A204.1 (cell line): ENCODE data around the gene POR.
"Not testable (repeated sequence)": the region's sequence is repeated elsewhere in the genome, so short reads cannot be mapped to it uniquely, and the experiment has no call there.

Experiments used
- FAIRE-seq: peaks from 2 replicates; lab custom pipeline; 2012; peaks lifted over from hg19 to GRCh38; lab: Jason Lieb, UNC

The POR gene

DNA sequence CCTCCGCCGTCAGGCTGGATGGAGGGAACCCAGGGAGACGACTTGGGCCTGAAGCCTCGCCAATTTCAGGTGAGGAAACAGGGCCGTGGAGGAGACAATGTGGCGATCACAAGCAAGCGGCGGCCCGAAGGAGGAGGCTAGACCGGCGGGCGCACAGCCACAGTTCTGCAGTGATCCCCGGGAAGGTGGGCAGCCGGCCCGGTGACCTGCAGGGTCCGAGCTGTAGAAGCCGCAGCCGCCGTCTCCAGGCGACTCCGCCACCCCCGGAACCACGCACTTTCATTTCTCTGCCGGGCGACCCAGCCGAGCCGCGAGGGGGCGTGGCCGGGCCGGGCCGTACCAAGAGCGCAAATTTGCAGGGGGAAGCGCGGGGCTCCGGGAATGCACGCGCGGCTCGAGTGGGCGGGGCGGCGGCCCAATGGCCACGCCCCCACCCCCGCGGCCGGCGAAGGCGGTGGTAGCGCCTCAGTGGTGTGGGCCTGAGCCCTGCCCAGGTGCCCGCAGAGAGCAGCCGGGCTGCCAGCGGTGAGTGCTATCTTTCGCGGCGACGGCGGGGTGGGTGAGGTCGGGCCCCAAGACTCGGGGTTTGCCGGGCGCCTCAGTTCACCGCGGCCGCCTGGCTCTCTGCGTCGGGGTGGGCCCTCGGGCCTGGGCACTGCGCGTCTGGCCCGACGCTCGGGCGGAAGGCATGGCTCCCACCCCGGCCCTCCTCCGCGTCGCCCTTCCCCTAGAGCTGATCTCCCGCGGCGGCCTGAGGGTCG, at the start of gene POR:
POR (plus strand) TSS at position 501 of the 761 bp plus-strand sequence. CDS start 38,847 bp downstream, outside the sequence.
- FAIRE-seq = no peak

DNA sequence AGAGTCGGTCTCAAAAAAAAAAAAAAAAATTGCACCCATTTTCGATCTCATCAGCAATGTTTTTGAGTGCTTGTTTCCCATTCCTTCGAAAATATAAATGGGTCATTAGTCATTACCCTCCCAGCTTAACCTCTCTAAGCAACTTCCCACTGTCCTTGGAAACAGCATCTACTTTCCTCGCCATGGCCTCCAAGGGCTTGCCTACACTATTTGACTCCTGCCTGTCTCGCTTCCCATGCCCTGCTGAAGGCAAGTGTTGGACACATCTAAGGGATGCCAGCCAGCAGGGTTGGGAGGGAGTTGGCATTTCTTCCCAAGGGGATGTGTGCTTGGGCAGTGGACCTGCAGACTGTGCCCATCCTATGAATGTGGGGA, 48.9 kb upstream of the POR start:
- no peak for FAIRE-seq

DNA sequence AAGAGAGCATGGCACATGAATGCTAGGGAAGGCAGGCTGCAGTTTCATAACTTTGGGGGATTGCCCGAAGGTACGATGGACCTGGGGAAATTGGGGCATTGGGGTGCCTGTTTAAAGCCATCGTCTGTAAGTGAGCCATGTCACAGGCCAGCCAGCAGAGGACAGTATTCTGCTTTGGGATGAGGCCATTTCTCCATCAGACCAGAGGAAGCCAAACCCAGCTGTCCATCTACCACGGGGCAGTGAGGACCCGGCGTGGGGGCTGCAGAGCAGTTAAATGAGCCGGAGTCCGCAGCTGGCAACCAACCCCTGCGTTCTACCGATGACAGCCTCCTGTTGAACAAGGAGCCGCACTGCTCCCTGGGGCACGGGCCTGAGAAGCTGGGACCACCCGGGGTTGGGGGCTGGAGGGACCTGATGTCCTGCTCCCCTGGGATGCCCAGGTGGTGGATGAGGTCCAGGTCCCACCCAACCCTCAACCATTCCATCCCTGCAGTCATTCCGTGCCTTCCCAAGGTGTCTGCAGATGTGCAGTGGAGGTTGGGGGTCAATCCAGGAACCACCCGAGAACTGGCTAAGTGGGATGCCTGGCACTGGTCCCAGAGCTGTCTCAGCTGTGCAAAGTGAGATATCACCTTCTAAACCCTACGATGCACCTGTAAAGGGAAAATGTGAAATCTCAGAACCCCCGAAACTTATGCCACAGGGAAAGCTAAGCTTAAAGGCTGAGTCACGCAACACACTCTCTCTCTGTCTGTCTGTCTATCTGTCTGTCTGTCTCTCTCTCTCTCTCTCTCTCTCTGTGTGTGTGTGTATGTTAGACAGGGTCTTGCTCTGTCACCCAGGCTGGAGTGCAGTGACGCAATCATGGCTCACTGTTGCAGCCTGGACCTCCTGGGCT, 48.2 kb upstream of the POR start:
- FAIRE-seq = no peak

DNA sequence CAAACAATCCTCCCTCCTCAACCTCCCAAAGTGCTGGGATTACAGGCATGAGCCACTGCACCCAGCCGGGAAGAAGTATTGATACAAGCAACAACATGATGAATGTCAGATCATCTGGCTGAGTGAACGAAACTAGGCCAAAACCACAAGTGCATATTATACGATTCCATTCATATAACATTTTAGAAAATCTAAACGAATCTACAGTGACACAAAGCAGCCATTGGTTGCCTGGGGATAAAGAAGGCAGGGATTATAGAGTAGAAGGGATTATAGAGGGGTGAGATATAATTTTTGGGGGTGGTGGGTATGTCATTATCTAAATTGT, 47.6 kb upstream of the POR start:
- FAIRE-seq = no peak

DNA sequence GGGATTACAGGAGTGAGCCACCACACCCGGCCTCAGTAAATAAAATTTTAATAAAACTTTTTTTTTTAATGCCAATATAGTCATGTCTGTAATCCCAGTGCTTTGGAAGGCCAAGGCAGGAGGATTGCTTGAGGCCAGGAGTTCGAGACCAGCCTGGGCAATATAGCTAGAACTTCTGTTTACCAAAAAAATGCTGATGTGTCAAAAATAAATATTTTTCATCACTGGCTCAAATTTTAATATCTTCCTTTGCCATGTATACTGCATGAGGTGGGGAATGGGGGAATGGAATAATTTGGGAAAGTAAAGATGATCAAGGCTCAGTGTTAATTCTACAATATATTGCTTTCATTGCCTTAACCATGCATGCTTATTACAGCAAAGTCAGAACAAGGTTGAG, 46.8 kb upstream of the POR start:
- no peak for FAIRE-seq

DNA sequence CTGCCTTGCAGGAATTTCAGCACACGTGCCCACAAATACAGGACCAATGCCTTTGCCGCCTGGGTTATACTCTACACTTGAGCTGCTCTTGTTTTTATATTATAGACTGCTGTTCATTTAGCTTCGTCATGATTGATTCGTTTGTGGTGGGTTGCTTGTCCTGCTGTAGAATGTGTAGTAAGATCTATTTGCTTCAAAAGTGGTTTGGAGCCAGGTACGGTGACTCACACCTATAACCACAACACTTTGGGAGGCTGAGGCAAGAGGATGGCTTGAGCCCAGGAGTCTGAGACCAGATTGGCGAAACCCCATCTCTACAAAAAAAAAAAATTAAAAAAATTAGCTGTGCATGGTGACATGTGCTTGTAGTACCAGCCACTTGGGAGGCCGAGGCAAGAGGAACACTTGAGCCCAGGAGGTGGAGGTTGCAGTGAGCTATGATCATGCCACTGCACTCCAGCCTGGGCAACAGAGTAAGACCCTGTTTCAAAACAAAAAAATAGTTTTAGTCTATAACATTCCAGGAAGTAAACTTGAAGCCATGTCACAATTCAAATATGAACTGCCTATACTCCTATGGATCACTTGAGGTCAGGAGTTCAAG, 45.1 kb upstream of the POR start:
- no peak for FAIRE-seq

DNA sequence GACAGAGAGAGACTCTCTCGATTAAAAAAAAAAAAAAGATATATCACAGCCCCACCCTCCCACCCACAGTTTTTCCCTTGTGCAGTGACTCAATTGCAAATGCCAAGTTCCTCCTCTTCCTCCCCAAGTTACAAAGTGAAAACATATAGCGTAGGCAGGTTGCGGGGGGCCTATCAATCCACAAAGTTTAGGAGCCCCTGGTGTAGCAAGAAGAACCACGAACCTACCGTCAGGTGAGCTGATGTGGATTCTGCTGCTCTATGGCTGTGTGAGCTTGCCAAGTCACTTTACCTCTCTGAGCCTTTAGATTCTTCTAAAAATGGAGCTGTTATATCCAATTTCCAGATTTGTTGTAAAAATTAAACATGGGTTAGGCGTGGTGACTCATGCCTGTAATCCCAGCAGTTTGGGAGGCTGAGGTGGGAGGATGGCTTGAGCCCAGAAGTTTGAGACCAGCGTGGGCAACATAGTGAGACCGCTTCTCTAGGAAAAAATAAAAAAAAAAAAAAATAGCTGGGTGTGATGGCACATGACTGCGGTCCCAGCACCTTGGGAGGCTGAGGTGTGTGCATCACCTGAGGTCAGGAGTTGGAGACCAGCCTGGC, 44.3 kb upstream of the POR start:
- no peak for FAIRE-seq

DNA sequence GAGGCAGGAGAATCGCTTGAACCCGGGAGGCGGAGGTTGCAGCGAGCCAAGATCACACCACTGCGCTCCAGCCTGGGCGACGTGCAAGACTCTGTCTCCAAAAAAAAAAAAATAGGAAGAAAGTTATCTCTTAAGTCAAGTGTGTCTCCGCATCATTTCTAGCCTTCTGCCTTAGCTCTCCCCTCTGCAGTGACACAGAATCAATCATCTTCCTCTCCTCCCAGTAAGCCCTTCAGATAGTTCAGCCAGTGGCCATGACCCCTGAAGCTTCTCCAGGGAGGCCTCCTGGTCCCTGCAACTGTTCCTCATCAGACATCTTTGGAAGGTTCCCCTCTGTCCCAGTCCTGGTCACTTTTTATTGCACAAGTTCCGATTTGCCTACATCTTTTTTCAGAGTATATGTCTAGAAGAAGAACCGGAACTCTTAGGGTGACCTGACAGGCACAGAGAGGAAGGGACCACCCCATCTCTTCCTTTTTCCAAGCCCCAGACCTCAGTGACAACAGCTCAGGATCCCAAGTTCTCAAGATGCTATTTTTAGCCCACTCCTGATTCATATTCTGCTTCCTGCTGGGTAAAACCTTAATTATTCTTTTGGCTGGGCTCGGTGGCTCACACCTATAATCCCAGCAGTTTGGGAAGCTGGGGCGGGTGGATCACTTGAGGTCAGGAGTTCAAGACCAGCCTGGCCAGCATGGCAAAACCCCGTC, 42.7 kb upstream of the POR start:
- no peak for FAIRE-seq

GRCh38 chr7:75874180-75874579, 40.8 kb upstream of the POR start:
- FAIRE-seq = not testable (repeated sequence)

DNA sequence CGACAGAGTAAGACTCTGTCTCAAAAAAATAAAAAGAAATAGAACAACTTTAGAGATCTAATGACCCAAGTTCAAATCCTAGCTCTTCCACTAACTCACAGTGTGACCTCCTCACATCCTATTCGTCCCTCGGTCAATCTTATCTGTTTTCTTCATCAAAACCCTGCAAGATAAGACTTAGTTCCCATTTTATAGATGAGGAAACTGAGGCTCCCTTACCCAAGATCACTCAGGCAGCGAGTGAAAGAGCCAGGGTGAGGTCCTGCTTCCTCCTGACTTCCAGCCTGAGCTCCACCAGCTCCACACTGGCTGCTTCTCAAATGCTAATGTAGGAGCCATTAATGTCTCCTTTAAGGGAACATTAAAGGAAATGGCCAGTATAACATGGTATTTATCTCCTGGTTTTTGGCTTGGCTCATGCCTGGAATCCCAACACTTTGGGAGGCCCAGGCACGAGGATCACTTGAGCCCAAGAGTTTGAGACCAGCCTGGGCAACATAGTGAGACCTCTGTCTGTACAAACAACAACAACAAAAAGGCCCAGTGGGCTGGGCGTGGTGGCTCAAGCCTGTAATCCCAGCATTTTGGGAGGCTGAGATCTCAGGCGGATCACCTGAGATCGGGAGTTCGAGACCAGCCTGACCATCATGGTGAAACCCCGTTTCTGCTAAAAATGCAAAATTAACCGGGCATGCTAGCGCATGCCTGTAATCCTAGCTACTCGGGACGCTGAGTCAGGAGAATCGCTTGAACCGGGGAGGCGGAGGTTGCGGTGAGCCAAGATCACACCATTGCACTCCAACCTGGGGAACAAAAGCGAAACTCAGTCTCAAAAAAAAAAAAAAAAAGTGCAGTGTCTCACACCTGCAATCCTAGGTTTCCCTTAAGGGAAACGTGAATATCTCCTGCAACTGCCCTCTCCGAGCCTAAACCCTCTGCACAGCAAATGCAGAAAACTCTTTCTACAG, 39.6 kb upstream of the POR start:
- FAIRE-seq = no peak

- no peak for FAIRE-seq
These were observed 38.7 kb upstream of the POR start for GRCh38 chr7:75876126-75876881.

GRCh38 chr7:75878312-75878768, 36.6 kb upstream of the POR start:
- no peak for FAIRE-seq

DNA sequence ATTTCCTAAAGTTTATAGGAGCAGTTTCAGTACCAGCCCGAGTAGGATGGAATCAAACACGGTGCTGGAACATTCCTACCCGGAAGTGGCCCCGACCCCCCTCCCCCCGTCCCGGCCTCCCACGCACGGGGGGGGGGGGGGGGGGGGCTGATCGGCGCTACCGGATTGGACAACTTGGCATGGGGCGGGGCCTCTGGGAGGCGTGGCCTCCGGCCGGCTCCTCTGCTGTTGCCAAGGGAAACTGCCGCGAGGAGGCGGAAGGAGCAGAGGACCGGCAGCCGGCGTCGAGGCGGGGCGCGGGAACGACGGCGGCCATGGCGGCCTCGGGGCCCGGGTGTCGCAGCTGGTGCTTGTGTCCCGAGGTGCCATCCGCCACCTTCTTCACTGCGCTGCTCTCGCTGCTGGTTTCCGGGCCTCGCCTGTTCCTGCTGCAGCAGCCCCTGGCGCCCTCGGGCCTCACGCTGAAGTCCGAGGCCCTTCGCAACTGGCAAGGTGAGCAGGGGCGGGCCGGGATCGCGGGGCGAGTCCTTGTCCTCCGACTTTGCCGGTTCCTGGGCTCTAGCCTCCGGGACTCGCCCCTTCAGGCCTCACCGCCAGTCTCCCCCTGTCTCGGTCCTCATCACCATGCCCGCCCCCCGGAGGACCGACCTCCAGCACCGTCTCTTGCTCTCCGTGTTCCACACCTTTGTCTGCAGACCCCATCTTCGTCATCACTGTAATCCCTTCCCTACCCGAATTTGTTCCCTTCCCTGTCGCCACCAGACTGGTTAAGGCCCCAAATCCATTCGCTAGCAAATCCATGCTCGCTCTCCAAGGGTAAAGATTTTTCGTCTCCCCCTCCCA, 36.0 kb upstream of the POR start, which contains the start of gene RHBDD2:
RHBDD2 (plus strand) TSS at position 266 of the 843 bp plus-strand sequence; CDS start at position 315, 49 bp downstream.
- FAIRE-seq = no peak

DNA sequence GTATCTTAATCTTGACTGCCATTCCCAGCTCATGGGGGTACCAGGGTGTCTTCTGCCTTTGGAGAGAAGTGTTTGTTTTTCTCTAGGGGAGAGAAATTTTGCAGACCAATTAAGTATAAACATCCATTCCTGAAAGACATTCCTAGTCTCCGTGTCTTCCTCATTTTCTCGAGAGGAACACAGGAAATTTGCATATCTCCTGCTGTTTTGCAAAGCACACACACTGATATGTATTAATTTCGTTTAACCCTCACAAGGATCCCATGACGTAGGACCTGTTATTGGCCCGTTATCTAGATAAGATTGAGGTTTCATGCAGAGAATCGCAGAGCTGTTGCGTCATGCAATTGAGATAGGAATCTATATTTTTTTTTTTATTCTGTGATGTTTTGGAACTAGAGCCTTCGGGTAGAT, 35.2 kb upstream of the POR start:
- FAIRE-seq = no peak

DNA sequence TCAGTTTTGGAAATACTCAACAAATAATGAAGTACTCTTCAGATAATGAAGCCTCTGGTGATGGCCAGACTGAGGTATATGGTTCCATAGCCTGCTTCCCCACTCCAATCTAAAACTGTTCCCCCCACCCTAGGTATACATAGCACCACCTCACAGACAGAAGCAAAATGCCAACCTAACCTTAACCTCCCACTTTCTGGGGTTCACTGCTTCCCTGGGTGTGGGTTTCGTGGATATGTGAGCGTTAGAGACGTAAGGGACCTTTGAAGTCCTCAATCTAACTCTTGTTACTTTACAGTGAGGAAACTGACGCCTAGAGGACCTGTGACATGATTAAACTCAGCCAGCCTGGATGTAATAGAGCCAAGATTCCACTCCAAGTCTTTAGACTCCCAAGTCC, 34.7 kb upstream of the POR start:
- no peak for FAIRE-seq

DNA sequence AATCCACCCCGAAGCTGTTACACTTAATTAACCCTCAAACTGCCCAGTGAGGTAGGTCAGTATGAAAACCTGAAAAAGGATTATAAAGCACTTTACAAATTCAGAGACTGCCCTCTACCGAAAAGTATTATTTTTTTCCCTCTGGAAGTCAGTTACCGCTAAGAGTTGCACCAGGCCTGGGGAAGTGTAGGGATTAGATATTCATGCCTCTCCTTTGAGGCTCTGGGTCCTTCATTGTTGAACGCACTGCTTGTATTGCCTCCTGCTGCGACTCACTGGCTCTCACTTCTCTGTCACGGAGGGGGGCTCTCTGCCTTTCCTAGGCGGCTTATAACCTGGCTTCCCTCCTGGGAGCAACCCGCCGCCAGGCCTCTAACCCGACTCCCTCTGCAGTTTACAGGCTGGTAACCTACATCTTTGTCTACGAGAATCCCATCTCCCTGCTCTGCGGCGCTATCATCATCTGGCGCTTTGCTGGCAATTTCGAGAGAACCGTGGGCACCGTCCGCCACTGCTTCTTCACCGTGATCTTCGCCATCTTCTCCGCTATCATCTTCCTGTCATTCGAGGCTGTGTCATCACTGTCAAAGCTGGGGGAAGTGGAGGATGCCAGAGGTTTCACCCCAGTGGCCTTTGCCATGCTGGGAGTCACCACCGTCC, 33.4 kb upstream of the POR start:
- no peak for FAIRE-seq

GRCh38 chr7:75883265-75883824, 31.6 kb upstream of the POR start:
- FAIRE-seq = not testable (repeated sequence)

GRCh38 chr7:75884476-75884875, 30.5 kb upstream of the POR start:
- no peak for FAIRE-seq
